ENCODE data around the gene CPNE8.

Gene CPNE8

GRCh38 chr12:38689704-38690103 is 215.7 kb downstream of the CPNE8 start:
- Histone ChIP-seq H3K27me3 (ENCODE audit: control insufficient read depth, insufficient read depth, low read length) (no peaks in the 10 kb centered on the region), H3K36me3 (ENCODE audit: control insufficient read depth, insufficient read depth, low read length) (no peaks in the 10 kb centered on the region), H3K4me1 (ENCODE audit: control insufficient read depth, insufficient read depth, low read length) (peaks cover 5% of the 10 kb centered on the region; the same call in 1 of the 2 replicates), H3K9me3 (ENCODE audit: control insufficient read depth, insufficient read depth, low read depth, low read length) (no peaks in the 10 kb centered on the region), H3K9ac (ENCODE audit: low read length) (no peak overlapping the region), H3K27ac (ENCODE audit: low read depth, low read length) (no peak overlapping the region), H3K4me3 (ENCODE audit: low read depth, low read length) (no peak overlapping the region)

- no peak overlapping the region for H3K9ac ChIP-seq (ENCODE audit: low read length)
- no peaks in the 10 kb centered on the region for H3K36me3 ChIP-seq (ENCODE audit: control insufficient read depth, insufficient read depth, low read length)
- H3K4me3 ChIP-seq (ENCODE audit: low read depth, low read length): no peak overlapping the region
- no peaks in the 10 kb centered on the region for H3K9me3 ChIP-seq (ENCODE audit: control insufficient read depth, insufficient read depth, low read depth, low read length)
- H3K4me1 ChIP-seq (ENCODE audit: control insufficient read depth, insufficient read depth, low read length): no peaks in the 10 kb centered on the region
- H3K27me3 ChIP-seq (ENCODE audit: control insufficient read depth, insufficient read depth, low read length): no peaks in the 10 kb centered on the region
- H3K27ac ChIP-seq (ENCODE audit: low read depth, low read length): no peak overlapping the region
Measured at GRCh38 chr12:38689195-38689594, 216.2 kb downstream of the CPNE8 start.

- H3K27me3 ChIP-seq (ENCODE audit: control insufficient read depth, insufficient read depth, low read length): no peaks in the 10 kb centered on the region
- no peaks in the 10 kb centered on the region for H3K36me3 ChIP-seq (ENCODE audit: control insufficient read depth, insufficient read depth, low read length)
- no peaks in the 10 kb centered on the region for H3K4me1 ChIP-seq (ENCODE audit: control insufficient read depth, insufficient read depth, low read length)
- no peak overlapping the region for H3K27ac ChIP-seq (ENCODE audit: low read depth, low read length)
- H3K9me3 ChIP-seq (ENCODE audit: control insufficient read depth, insufficient read depth, low read depth, low read length): no peaks in the 10 kb centered on the region
- no peak overlapping the region for H3K9ac ChIP-seq (ENCODE audit: low read length)
- H3K4me3 ChIP-seq (ENCODE audit: low read depth, low read length): no peak overlapping the region
Measured at GRCh38 chr12:38682521-38682920, 222.9 kb downstream of the CPNE8 start.

- H3K4me3 ChIP-seq (ENCODE audit: low read depth, low read length): no peak overlapping the region
- no peaks in the 10 kb centered on the region for H3K9me3 ChIP-seq (ENCODE audit: control insufficient read depth, insufficient read depth, low read depth, low read length)
- no peak overlapping the region for H3K9ac ChIP-seq (ENCODE audit: low read length)
- no peaks in the 10 kb centered on the region for H3K36me3 ChIP-seq (ENCODE audit: control insufficient read depth, insufficient read depth, low read length)
- H3K27me3 ChIP-seq (ENCODE audit: control insufficient read depth, insufficient read depth, low read length): no peaks in the 10 kb centered on the region
- H3K4me1 ChIP-seq (ENCODE audit: control insufficient read depth, insufficient read depth, low read length): peaks cover 6% of the 10 kb centered on the region; the same call in 1 of the 2 replicates
- H3K27ac ChIP-seq (ENCODE audit: low read depth, low read length): no peak overlapping the region
Measured at GRCh38 chr12:38669530-38669929, 235.9 kb downstream of the CPNE8 start.

- Histone ChIP-seq H3K9ac (ENCODE audit: low read length) (no peak overlapping the region), H3K9me3 (ENCODE audit: control insufficient read depth, insufficient read depth, low read depth, low read length) (no peaks in the 10 kb centered on the region), H3K27ac (ENCODE audit: low read depth, low read length) (no peak overlapping the region), H3K4me3 (ENCODE audit: low read depth, low read length) (no peak overlapping the region), H3K27me3 (ENCODE audit: control insufficient read depth, insufficient read depth, low read length) (no peaks in the 10 kb centered on the region), H3K4me1 (ENCODE audit: control insufficient read depth, insufficient read depth, low read length) (peaks cover 6% of the 10 kb centered on the region; the same call in 1 of the 2 replicates), H3K36me3 (ENCODE audit: control insufficient read depth, insufficient read depth, low read length) (no peaks in the 10 kb centered on the region)
Measured at GRCh38 chr12:38669081-38669480, 236.3 kb downstream of the CPNE8 start.

- Histone ChIP-seq H3K27ac (ENCODE audit: low read depth, low read length) (no peak overlapping the region), H3K9ac (ENCODE audit: low read length) (no peak overlapping the region), H3K4me1 (ENCODE audit: control insufficient read depth, insufficient read depth, low read length) (peaks cover 6% of the 10 kb centered on the region; the same call in 1 of the 2 replicates), H3K36me3 (ENCODE audit: control insufficient read depth, insufficient read depth, low read length) (no peaks in the 10 kb centered on the region), H3K4me3 (ENCODE audit: low read depth, low read length) (no peak overlapping the region), H3K9me3 (ENCODE audit: control insufficient read depth, insufficient read depth, low read depth, low read length) (peaks cover 6% of the 10 kb centered on the region; the same call in 1 of the 2 replicates), H3K27me3 (ENCODE audit: control insufficient read depth, insufficient read depth, low read length) (no peaks in the 10 kb centered on the region)
Measured at GRCh38 chr12:38666425-38666824, 239.0 kb downstream of the CPNE8 start.

- Histone ChIP-seq H3K4me1 (ENCODE audit: control insufficient read depth, insufficient read depth, low read length) (peaks cover 5% of the 10 kb centered on the region; the same call in 1 of the 2 replicates), H3K27ac (ENCODE audit: low read depth, low read length) (no peak overlapping the region), H3K27me3 (ENCODE audit: control insufficient read depth, insufficient read depth, low read length) (no peaks in the 10 kb centered on the region), H3K9me3 (ENCODE audit: control insufficient read depth, insufficient read depth, low read depth, low read length) (peaks cover 6% of the 10 kb centered on the region; the same call in 1 of the 2 replicates), H3K4me3 (ENCODE audit: low read depth, low read length) (no peak overlapping the region), H3K36me3 (ENCODE audit: control insufficient read depth, insufficient read depth, low read length) (no peaks in the 10 kb centered on the region), H3K9ac (ENCODE audit: low read length) (no peak overlapping the region)
Measured at GRCh38 chr12:38664661-38665269, 240.6 kb downstream of the CPNE8 start.

GRCh38 chr12:38662829-38663228 is 242.6 kb downstream of the CPNE8 start:
- H3K27me3 ChIP-seq (ENCODE audit: control insufficient read depth, insufficient read depth, low read length): no peaks in the 10 kb centered on the region
- H3K4me3 ChIP-seq (ENCODE audit: low read depth, low read length): no peak overlapping the region
- peaks cover 6% of the 10 kb centered on the region; the same call in 1 of the 2 replicates for H3K9me3 ChIP-seq (ENCODE audit: control insufficient read depth, insufficient read depth, low read depth, low read length)
- H3K36me3 ChIP-seq (ENCODE audit: control insufficient read depth, insufficient read depth, low read length): no peaks in the 10 kb centered on the region
- H3K9ac ChIP-seq (ENCODE audit: low read length): no peak overlapping the region
- no peaks in the 10 kb centered on the region for H3K4me1 ChIP-seq (ENCODE audit: control insufficient read depth, insufficient read depth, low read length)
- no peak overlapping the region for H3K27ac ChIP-seq (ENCODE audit: low read depth, low read length)

GRCh38 chr12:38653650-38654049 is 251.7 kb downstream of the CPNE8 start:
- Histone ChIP-seq H3K9ac (ENCODE audit: low read length) (no peak overlapping the region), H3K36me3 (ENCODE audit: control insufficient read depth, insufficient read depth, low read length) (no peaks in the 10 kb centered on the region), H3K27me3 (ENCODE audit: control insufficient read depth, insufficient read depth, low read length) (no peaks in the 10 kb centered on the region), H3K27ac (ENCODE audit: low read depth, low read length) (no peak overlapping the region), H3K4me3 (ENCODE audit: low read depth, low read length) (no peak overlapping the region), H3K9me3 (ENCODE audit: control insufficient read depth, insufficient read depth, low read depth, low read length) (no peaks in the 10 kb centered on the region), H3K4me1 (ENCODE audit: control insufficient read depth, insufficient read depth, low read length) (no peaks in the 10 kb centered on the region; the same call in 1 of the 2 replicates)

- no peaks in the 10 kb centered on the region for H3K27me3 ChIP-seq (ENCODE audit: control insufficient read depth, insufficient read depth, low read length)
- H3K4me1 ChIP-seq (ENCODE audit: control insufficient read depth, insufficient read depth, low read length): no peaks in the 10 kb centered on the region
- H3K9ac ChIP-seq (ENCODE audit: low read length): no peak overlapping the region
- no peaks in the 10 kb centered on the region for H3K9me3 ChIP-seq (ENCODE audit: control insufficient read depth, insufficient read depth, low read depth, low read length)
- no peaks in the 10 kb centered on the region for H3K36me3 ChIP-seq (ENCODE audit: control insufficient read depth, insufficient read depth, low read length)
- no peak overlapping the region for H3K4me3 ChIP-seq (ENCODE audit: low read depth, low read length)
- H3K27ac ChIP-seq (ENCODE audit: low read depth, low read length): no peak overlapping the region
Measured at GRCh38 chr12:38648813-38649212, 256.6 kb downstream of the CPNE8 start.

- Histone ChIP-seq H3K4me1 (ENCODE audit: control insufficient read depth, insufficient read depth, low read length) (no peaks in the 10 kb centered on the region), H3K9me3 (ENCODE audit: control insufficient read depth, insufficient read depth, low read depth, low read length) (no peaks in the 10 kb centered on the region; the same call in 1 of the 2 replicates), H3K36me3 (ENCODE audit: control insufficient read depth, insufficient read depth, low read length) (no peaks in the 10 kb centered on the region), H3K27me3 (ENCODE audit: control insufficient read depth, insufficient read depth, low read length) (no peaks in the 10 kb centered on the region), H3K4me3 (ENCODE audit: low read depth, low read length) (no peak overlapping the region), H3K27ac (ENCODE audit: low read depth, low read length) (no peak overlapping the region), H3K9ac (ENCODE audit: low read length) (no peak overlapping the region)
Measured at GRCh38 chr12:38646146-38646545, 259.2 kb downstream of the CPNE8 start.

All from HUES6 (cell line).